Fibroblast of pulmonary artery (primary cell): ENCODE data around the gene PCGF2.

Experiments
- DNase-seq: peaks from one replicate; pipeline ENCODE4 v3.0.0-alpha.2; 2010; ENCODE audit warnings: low read depth
- H3K4me3 ChIP-seq: replicated peaks from 2 replicates; pipeline ENCODE4 v1.5.1; 2011; ENCODE audit warnings: low read depth, mild to moderate bottlenecking, control low read depth, low read length, moderate library complexity
- CTCF ChIP-seq: IDR thresholded peaks from 2 replicates; pipeline ENCODE4 v1.5.1; 2011; ENCODE audit warnings: mild to moderate bottlenecking, control low read depth, low read length, inconsistent platforms; ENCODE audit errors: missing control alignments

PCGF2 gene

GRCh38 chr17:38710604-38710962 lies 37.6 kb downstream of the PCGF2 start:
- H3K4me3 ChIP-seq: no peak overlapping the region
- no peak for TF ChIP-seq CTCF
- no peak for DNase-seq

- TF ChIP-seq CTCF: no peak
- no peak for DNase-seq
- no peak overlapping the region for H3K4me3 ChIP-seq
These were observed 38.1 kb downstream of the PCGF2 start for GRCh38 chr17:38709864-38710603.

- no peak for DNase-seq
- no peak for TF ChIP-seq CTCF
- H3K4me3 ChIP-seq: no peak overlapping the region
These were observed 38.9 kb downstream of the PCGF2 start for GRCh38 chr17:38709104-38709820.

- H3K4me3 ChIP-seq: no peak overlapping the region
- no peak for TF ChIP-seq CTCF
- DNase-seq: no peak
These were observed 40.3 kb downstream of the PCGF2 start for GRCh38 chr17:38707678-38708351.

GRCh38 chr17:38706505-38707216 lies 41.5 kb downstream of the PCGF2 start:
- TF ChIP-seq CTCF: no peak
- DNase-seq: no peak
- H3K4me3 ChIP-seq: peak overlapping the region; percentile 77

GRCh38 chr17:38705803-38706504 lies 42.2 kb downstream of the PCGF2 start:
- peak; percentile 38 for DNase-seq
- TF ChIP-seq CTCF: no peak
- H3K4me3 ChIP-seq: peak overlapping the region; percentile 77
